WTC11 (cell line): Measurements from ENCODE around the gene TTL. TPM values are rescaled to one million over a fixed set of nuclear protein-coding genes. Genes with fewer than 3 reads are reported as not detected.
A peak's percentile ranks its signal among the peaks of the same experiment; 100 is the strongest.
"Not testable (repeated sequence)": the region's sequence is repeated elsewhere in the genome, so short reads cannot be mapped to it uniquely, and the experiment has no call there.

ENCODE experiments used
- ATAC-seq: fragments of 200-7000 bp; cut with Tn5 transposase; 2 replicates; pipeline ENCODE4 v1.10.0; 2021; ENCODE audit warnings: mild to moderate bottlenecking, moderate library complexity
- CTCF ChIA-PET: fragments of 300-600 bp; sonication (Branson Sonifier 250); formaldehyde crosslinking; loops from one replicate; lab custom pipeline; 2021; ENCODE audit warnings: antibody characterized with exemption; lab: Charles Lee
- POLR2A ChIA-PET: fragments of 350-600 bp; sonication (Branson Sonifier 250); formaldehyde crosslinking; loops from one replicate; lab custom pipeline; 2021; ENCODE audit warnings: antibody characterized with exemption; lab: Charles Lee
- DNase-seq: peaks from one replicate; pipeline ENCODE4 v3.0.0; 2021; ENCODE audit warnings: low spot score
- H3K27ac Mint-ChIP-seq: 2 replicates; pipeline ENCODE4 v1.8.0; 2021; ENCODE audit warnings: mixed read lengths
- H3K27me3 Mint-ChIP-seq: 2 replicates; pipeline ENCODE4 v1.8.0; 2021; ENCODE audit warnings: low read depth, mild to moderate bottlenecking, moderate library complexity, mixed read lengths
- H3K36me3 Mint-ChIP-seq: 2 replicates; pipeline ENCODE4 v1.8.0; 2021; ENCODE audit warnings: mixed read lengths
- H3K4me1 Mint-ChIP-seq: 2 replicates; pipeline ENCODE4 v1.8.0; 2022; ENCODE audit warnings: mixed read lengths
- H3K4me3 Mint-ChIP-seq: 2 replicates; pipeline ENCODE4 v1.8.0; 2021; ENCODE audit warnings: mild to moderate bottlenecking, moderate library complexity, mixed read lengths
- H3K9me3 Mint-ChIP-seq: 2 replicates; pipeline ENCODE4 v1.8.0; 2021; ENCODE audit warnings: mixed read lengths
- FOXK1 ChIP-seq: sonication (generic); formaldehyde crosslinking; IDR thresholded peaks from 2 replicates; pipeline ENCODE4 v1.8.0; 2022; ENCODE audit warnings: mild to moderate bottlenecking, moderate library complexity, missing genetic modification reagents
- FOXP1 ChIP-seq: sonication (generic); formaldehyde crosslinking; IDR thresholded peaks from 2 replicates; pipeline ENCODE4 v1.8.0; 2022; ENCODE audit warnings: missing genetic modification reagents, mild to moderate bottlenecking, moderate library complexity, borderline replicate concordance
- NFATC4 ChIP-seq: fragments of 250-450 bp; sonication (Bioruptor Pico); IDR thresholded peaks from 2 replicates; pipeline ENCODE4 v1.9.0; 2021; ENCODE audit warnings: mild to moderate bottlenecking
- TCF7 ChIP-seq: sonication (generic); formaldehyde crosslinking; IDR thresholded peaks from 2 replicates; pipeline ENCODE4 v1.8.0; 2022; ENCODE audit warnings: mild to moderate bottlenecking, low read depth, missing genetic modification reagents, moderate library complexity
- USF2 ChIP-seq: sonication (generic); formaldehyde crosslinking; IDR thresholded peaks from 2 replicates; pipeline ENCODE4 v1.8.1; 2023; ENCODE audit warnings: mild to moderate bottlenecking, missing genetic modification reagents, moderate library complexity
- ZNF219 ChIP-seq: sonication (generic); formaldehyde crosslinking; IDR thresholded peaks from 2 replicates; pipeline ENCODE4 v1.8.0; 2023; ENCODE audit warnings: missing genetic modification reagents, mild to moderate bottlenecking, borderline replicate concordance
- ZNF416 ChIP-seq: fragments of 250-450 bp; sonication (Bioruptor Pico); IDR thresholded peaks from 2 replicates; pipeline ENCODE4 v1.9.0; 2021; ENCODE audit warnings: mild to moderate bottlenecking, inconsistent platforms
- total RNA-seq: library from RNA; stranded (reverse); gene quantifications from 3 replicates; pipeline ENCODE4 v1.2.3, GENCODE V29; 2021
- TF ChIP-seq, protein P1 (sequence below): sonication (generic); formaldehyde crosslinking; IDR thresholded peaks from 2 replicates; pipeline ENCODE4 v1.8.0; 2022; ENCODE audit warnings: mild to moderate bottlenecking, missing genetic modification reagents
- TF ChIP-seq, protein P2 (sequence below): sonication (generic); formaldehyde crosslinking; IDR thresholded peaks from 2 replicates; pipeline ENCODE4 v1.8.0; 2023; ENCODE audit warnings: mild to moderate bottlenecking, missing genetic modification reagents
- TF ChIP-seq, protein P3 (sequence below): sonication (generic); formaldehyde crosslinking; IDR thresholded peaks from 2 replicates; pipeline ENCODE4 v1.8.0; 2022; ENCODE audit warnings: mild to moderate bottlenecking, missing genetic modification reagents

TTL gene
- total RNA-seq, 1 experiment from 2014 or later = 44.2 TPM

DNA sequence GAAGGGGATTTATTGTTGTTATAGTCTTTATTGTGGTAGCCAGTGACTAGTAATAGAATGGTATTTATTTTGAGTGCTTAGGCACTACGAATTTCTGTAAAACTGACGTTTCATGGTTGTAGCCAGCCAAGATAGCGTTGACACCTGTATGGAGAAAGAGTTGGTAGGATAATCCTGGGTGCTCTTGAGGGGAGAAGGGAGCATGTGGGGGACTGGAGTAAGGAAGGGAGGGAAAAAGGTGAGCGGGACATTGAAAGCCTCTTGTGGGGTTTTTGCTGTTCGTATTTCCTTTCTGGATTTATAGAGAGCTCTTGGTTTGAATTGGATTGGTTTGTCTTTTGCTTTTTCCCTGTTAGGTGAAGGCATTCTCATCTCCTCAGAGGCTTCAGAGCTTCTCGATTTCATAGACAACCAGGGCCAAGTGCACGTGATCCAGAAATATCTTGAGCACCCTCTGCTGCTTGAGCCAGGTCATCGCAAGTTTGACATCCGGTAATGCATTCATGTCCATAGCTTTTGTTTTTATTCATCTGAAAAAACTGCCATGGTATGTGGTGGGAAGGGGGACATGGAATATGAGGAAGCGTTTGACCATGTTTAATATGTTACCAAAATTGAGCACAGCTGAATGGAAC, 19.0 kb downstream of the TTL start:
- H3K4me3 Mint-ChIP-seq = not testable (repeated sequence)
- CTCF ChIA-PET = interaction anchor here (0.5 to 1.0 kb wide), 4 partner anchors 10 to 582 kb away, joined by 3 to 5 read pairs (median 3); no protein-coding TSS in a partner anchor

DNA sequence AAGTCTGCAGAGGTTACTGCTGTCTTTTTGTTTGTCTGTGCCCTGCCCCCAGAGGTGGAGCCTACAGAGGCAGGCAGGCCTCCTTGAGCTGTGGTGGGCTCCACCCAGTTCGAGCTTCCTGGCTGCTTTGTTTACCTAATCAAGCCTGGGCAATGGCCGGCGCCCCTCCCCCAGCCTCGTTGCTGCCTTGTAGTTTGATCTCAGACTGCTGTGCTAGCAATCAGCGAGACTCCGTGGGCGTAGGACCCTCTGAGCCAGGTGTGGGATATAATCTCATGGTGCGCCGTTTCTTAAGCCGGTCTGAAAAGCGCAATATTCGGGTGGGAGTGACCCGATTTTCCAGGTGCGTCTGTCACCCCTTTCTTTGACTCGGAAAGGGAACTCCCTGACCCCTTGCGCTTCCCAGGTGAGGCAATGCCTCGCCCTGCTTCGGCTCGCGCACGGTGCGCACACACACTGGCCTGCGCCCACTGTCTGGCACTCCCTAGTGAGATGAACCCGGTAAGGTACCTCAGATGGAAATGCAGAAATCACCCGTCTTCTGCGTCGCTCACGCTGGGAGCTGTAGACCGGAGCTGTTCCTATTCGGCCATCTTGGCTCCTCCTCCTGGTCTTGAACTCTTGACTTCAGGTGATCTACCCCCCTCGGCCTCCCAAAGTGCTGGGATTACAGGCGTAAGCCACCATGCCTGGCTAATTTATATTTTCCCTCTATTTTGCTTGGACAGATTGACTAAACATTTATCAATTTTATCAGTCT, 27.5 kb downstream of the TTL start:
- CTCF ChIA-PET = interaction anchor here (1.4 kb wide), 1 partner anchor 29 kb away, joined by 3 read pairs; no protein-coding TSS in a partner anchor
- Mint-ChIP-seq H3K4me3 (peak overlapping the region; percentile 66), H3K36me3 (peaks cover 19% of the 10 kb centered on the region), H3K27ac (0 out of 2 replicates have a peak overlapping the region, but pooled peaks have one; percentile 68)
- H3K27me3 Mint-ChIP-seq, POLR2A ChIA-PET, H3K9me3 Mint-ChIP-seq, H3K4me1 Mint-ChIP-seq, ATAC-seq: not testable (repeated sequence)
- peak; percentile 78 for DNase-seq
- TF ChIP-seq FOXK1 (CRISPR knock-in tag) = peak; percentile 82
- peak; percentile 55; the same call in 1 of the 2 replicates for TF ChIP-seq FOXP1 (CRISPR knock-in tag)
- TF ChIP-seq, protein P1, sequence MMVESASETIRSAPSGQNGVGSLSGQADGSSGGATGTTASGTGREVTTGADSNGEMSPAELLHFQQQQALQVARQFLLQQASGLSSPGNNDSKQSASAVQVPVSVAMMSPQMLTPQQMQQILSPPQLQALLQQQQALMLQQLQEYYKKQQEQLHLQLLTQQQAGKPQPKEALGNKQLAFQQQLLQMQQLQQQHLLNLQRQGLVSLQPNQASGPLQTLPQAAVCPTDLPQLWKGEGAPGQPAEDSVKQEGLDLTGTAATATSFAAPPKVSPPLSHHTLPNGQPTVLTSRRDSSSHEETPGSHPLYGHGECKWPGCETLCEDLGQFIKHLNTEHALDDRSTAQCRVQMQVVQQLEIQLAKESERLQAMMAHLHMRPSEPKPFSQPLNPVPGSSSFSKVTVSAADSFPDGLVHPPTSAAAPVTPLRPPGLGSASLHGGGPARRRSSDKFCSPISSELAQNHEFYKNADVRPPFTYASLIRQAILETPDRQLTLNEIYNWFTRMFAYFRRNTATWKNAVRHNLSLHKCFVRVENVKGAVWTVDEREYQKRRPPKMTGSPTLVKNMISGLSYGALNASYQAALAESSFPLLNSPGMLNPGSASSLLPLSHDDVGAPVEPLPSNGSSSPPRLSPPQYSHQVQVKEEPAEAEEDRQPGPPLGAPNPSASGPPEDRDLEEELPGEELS (CRISPR knock-in tag) = 0 out of 2 replicates have a peak, but pooled peaks have one; percentile 32
- TF ChIP-seq, protein P2, sequence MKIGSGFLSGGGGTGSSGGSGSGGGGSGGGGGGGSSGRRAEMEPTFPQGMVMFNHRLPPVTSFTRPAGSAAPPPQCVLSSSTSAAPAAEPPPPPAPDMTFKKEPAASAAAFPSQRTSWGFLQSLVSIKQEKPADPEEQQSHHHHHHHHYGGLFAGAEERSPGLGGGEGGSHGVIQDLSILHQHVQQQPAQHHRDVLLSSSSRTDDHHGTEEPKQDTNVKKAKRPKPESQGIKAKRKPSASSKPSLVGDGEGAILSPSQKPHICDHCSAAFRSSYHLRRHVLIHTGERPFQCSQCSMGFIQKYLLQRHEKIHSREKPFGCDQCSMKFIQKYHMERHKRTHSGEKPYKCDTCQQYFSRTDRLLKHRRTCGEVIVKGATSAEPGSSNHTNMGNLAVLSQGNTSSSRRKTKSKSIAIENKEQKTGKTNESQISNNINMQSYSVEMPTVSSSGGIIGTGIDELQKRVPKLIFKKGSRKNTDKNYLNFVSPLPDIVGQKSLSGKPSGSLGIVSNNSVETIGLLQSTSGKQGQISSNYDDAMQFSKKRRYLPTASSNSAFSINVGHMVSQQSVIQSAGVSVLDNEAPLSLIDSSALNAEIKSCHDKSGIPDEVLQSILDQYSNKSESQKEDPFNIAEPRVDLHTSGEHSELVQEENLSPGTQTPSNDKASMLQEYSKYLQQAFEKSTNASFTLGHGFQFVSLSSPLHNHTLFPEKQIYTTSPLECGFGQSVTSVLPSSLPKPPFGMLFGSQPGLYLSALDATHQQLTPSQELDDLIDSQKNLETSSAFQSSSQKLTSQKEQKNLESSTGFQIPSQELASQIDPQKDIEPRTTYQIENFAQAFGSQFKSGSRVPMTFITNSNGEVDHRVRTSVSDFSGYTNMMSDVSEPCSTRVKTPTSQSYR (CRISPR knock-in tag) = peak; percentile 93

More for the DNA sequence above, 19.0 kb downstream of the TTL start:
- H3K27me3 Mint-ChIP-seq, H3K4me1 Mint-ChIP-seq, H3K27ac Mint-ChIP-seq, H3K9me3 Mint-ChIP-seq: not testable (repeated sequence)
- peaks cover 21% of the 10 kb centered on the region for H3K36me3 Mint-ChIP-seq
- TF ChIP-seq, protein P3, sequence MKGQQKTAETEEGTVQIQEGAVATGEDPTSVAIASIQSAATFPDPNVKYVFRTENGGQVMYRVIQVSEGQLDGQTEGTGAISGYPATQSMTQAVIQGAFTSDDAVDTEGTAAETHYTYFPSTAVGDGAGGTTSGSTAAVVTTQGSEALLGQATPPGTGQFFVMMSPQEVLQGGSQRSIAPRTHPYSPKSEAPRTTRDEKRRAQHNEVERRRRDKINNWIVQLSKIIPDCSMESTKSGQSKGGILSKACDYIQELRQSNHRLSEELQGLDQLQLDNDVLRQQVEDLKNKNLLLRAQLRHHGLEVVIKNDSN (CRISPR knock-in tag) = 0 out of 2 replicates have a peak, but pooled peaks have one; percentile 46
- TF ChIP-seq USF2 = peak; percentile 60
- TF ChIP-seq, all 79 proteins: peak for 2; not testable (repeated sequence) for 77
- POLR2A ChIA-PET = interaction anchor here (0.6 kb wide), 1 partner anchor 1360 kb away, joined by 3 read pairs; no protein-coding TSS in a partner anchor
- DNase-seq (peak; percentile 21), ATAC-seq (peak; percentile 69)

GRCh38 chr2:112516801-112517200, 34.8 kb downstream of the TTL start:
- CTCF ChIA-PET = no interaction called here
- H3K36me3 Mint-ChIP-seq = peaks cover 54% of the 10 kb centered on the region
- H3K4me1 Mint-ChIP-seq = no peaks in the 10 kb centered on the region
- POLR2A ChIA-PET = no interaction called here
- H3K4me3 Mint-ChIP-seq = no peak overlapping the region
- no peaks in the 10 kb centered on the region for H3K27me3 Mint-ChIP-seq
- DNase-seq (no peak), ATAC-seq (no peak)
- H3K27ac Mint-ChIP-seq = no peak overlapping the region
- no peak for TF ChIP-seq TCF7 (CRISPR knock-in tag)
- TF ChIP-seq FOXP1 (CRISPR knock-in tag) = no peak
- no peak for TF ChIP-seq ZNF416 (CRISPR knock-in tag)
- TF ChIP-seq NFATC4 (CRISPR knock-in tag) = no peak
- no peak for TF ChIP-seq ZNF219 (CRISPR knock-in tag)
- H3K9me3 Mint-ChIP-seq = peaks cover 13% of the 10 kb centered on the region
